DMS 273 (cell line): ENCODE data around the gene PCGF5.
"Not testable (repeated sequence)": the region's sequence is repeated elsewhere in the genome, so short reads cannot be mapped to it uniquely, and the experiment has no call there.

ENCODE experiments used
- DNase-seq: peaks from one replicate; lab custom pipeline; 2025; ENCODE audit not compliant: unreplicated experiment; lab: John Stamatoyannopoulos, UW

The PCGF5 gene

DNA sequence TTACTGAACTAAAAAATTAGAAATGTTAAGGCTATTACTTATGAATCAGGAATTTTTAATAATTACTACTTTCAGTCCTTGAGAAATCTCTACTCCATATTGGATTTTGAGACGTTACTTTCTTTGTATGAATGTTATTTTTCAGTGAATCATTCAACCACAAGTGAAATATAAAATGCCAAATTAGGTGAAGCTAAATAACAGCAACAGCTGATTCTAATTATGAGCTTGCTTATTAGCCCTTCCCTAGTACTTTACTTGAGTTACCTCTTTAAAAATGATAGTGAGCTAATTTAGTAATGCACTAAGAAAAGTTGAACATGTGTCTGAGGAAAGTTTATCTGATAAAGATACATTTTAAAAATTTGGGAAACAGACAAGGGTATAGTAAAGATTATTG, 51.4 kb downstream of the PCGF5 start:
- DNase-seq: no peak

- no peak for DNase-seq
Observed at GRCh38 chr10:91284486-91285090, 64.1 kb downstream of the PCGF5 start.

- DNase-seq: no peak
Observed at GRCh38 chr10:91286572-91286971, 66.1 kb downstream of the PCGF5 start.

DNA sequence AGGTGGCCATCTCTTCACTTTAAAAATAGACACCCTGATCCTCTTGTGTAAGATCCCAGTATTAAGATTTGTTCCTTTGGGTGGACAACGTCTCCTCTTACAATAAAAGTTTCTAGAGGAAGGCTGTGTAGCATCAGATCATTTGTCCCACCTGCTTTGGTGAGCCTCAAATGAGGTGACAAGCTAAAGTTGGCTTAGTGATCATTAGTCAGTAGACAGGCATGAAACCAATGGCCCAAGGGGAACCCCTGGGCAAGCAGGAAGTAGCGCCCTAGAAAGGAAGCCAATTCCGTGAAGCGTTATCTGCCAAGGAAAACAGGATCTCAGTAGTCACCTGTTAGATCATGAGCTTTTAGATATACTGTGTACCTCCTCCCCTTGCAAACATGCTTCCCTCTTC, 66.8 kb downstream of the PCGF5 start:
- no peak for DNase-seq

- DNase-seq: no peak
Observed at GRCh38 chr10:91287912-91288311, 67.4 kb downstream of the PCGF5 start.

GRCh38 chr10:91289305-91289704, 68.8 kb downstream of the PCGF5 start:
- no peak for DNase-seq

- DNase-seq: no peak
Observed at GRCh38 chr10:91290607-91291006, 70.1 kb downstream of the PCGF5 start.

GRCh38 chr10:91294134-91294906, 73.9 kb downstream of the PCGF5 start:
- no peak for DNase-seq

DNA sequence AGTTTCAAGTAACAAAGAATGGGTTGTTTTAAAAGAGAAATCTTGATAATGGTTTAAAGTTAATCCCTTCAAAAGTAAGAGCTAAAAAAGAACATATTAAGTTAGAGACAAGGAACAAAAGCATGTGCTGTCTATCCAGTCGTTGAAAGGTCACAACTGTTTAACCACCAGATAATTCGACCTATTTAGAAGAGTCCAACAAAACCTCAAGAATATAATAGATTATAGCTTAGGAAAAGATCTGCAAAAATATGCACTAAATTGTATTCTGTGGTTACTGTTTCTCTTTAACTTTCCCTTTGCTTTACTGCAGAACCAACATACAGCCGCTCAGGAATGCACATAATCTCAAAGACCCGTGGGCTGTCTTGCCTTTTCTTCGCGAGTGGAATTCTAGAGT, 74.9 kb downstream of the PCGF5 start:
- DNase-seq: no peak

- DNase-seq: peak; percentile 59
Observed at GRCh38 chr10:91296471-91296870, 76.0 kb downstream of the PCGF5 start.

DNA sequence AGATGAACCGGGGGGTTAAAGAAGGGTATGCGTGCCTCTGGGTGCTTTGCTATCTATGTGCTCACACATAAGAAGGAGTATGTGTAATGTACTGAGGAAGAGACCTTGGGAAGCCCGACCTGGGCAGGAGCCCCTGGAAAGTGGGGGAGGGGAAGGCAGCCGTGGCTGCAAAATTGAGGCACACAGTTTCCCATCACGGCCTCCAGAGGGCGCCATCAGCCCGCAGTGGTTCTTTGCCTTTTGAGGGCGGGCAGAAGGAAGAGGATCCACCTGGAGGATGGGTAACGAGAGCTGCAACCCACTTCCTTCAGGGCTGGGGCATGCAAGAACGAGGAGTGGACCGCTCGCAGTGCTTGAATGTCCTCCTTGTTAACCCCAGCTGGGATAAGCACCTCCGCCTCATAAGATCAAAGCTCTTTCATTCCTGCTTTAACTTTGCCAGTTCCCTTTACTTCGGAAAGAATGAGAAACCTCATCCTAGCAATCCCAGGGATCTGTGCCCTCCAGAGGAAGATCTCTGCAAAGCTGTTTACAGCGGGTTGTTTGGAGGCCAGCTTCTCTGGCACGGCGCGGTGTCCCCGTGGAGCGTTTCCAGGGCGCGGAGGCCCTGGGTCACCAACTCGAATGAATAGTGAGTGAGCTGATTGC, 77.9 kb downstream of the PCGF5 start:
- DNase-seq: peak; percentile 86

DNA sequence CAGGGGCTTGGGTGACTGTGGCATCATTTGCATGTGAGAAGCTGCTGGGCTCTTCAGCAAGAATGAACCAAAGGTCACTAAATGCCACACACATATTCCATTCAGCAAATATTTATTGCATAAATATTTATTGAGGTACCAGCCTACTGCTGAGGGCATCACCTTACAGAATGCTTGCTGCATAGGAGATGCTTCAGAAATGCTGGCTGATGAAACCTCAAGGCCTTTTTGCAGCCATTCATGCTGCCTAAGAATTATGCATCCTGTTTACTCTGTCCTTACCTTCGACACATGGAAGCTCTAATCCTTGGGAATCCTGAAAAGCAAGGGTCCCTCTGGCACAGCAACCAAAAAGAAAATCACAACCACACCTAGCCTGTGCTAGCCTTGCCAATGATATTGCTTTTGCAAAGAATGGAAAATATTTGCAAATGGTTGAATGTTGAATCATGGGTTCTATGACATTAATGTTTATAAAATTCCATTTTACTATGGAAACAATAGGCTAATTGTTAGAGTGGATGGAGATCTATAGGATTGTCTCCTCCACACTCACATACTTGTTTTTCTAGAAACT, 79.6 kb downstream of the PCGF5 start:
- no peak for DNase-seq

- not testable (repeated sequence) for DNase-seq
Observed at GRCh38 chr10:91302946-91303345, 82.5 kb downstream of the PCGF5 start.

DNA sequence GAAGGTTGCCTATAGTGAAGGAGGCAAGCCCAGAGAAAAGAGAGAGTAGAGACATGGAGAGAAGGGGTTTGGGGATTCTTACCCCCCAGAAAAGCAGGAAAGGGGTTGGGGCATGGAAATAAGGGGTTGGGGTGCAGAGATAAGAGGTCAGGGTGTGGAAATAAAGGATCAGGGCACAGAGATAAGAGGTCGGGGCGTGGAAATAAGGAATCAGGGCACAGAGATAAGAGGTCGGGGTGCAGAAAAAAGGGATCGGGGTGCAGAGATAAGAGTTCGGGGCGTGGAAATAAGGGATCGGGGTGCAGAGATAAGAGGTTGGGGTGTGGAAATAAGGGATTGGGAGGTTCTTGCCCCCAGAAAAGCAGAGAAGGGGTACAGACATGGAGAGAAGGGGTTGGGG, 85.5 kb downstream of the PCGF5 start:
- DNase-seq: not testable (repeated sequence)

- no peak for DNase-seq
Observed at GRCh38 chr10:91307489-91307888, 87.0 kb downstream of the PCGF5 start.

DNA sequence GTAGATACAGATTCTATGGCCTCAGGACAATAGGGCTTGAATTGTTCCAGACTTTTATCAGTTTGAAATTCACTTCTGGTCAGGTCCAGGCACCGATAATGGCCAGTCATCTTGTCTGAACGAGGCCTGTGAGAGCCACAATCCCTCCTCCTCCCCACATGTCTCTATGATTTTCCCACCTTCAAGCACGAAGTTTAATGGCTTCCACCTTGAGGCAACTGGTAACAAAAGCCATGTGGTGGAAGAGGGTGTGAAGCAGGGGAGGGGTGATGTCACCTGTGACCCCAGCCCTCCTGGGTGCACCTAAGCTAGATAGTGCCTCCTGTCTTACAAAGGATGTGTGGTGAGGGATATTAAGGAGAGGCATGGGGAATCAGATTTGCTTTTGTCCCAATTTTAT, 89.2 kb downstream of the PCGF5 start:
- no peak for DNase-seq

- DNase-seq: no peak
Observed at GRCh38 chr10:91311601-91312381, 91.3 kb downstream of the PCGF5 start.

DNA sequence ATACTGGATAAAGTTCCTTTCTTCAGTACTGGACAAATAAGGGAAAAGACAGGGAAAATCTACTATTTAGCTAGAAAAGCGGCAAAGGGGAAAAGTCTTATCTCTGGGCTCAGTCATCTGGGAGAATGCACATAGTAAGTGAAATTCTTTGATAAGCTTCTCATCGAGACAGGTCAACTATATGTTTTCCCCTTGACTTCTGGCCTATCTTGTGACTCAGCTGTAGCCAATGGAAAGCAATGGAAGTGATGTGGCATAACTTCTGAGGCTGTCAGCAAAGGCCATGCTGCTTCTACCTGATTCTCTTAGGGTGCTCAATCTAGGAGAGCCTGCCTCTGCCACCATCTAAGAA, 91.9 kb downstream of the PCGF5 start:
- DNase-seq: no peak

DNA sequence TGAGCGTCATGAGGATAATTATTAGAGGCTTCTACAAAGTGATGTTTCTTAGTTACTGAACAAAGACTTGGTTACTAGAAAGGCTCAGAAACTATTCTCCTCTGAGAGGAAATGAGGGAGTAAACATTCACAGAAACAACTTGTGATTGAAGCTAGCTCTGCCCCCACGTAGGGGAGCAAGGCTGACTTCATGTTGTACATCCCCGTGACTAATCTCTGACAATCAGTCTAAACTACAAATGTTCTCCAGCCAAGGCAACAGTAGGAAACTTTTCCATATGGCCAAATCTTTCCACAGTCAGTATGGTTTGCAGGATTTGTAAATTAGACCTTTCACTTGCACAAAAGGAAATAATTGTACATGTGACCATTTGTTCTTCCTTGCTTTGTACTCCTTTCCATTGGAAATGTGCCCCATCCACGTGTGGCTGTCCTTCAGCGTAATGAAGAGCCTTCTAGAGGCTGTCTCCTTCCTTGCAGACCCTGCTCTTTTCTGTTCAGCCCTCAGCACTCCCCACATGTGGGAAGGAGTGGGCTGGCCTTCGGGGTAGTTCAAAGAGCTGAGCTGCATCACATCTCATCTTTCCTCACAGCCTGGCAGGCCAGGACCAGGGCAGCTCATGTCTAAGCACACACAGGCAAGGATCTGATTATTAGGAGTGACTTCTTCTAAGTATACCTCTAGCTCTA, 93.5 kb downstream of the PCGF5 start:
- DNase-seq: no peak

DNA sequence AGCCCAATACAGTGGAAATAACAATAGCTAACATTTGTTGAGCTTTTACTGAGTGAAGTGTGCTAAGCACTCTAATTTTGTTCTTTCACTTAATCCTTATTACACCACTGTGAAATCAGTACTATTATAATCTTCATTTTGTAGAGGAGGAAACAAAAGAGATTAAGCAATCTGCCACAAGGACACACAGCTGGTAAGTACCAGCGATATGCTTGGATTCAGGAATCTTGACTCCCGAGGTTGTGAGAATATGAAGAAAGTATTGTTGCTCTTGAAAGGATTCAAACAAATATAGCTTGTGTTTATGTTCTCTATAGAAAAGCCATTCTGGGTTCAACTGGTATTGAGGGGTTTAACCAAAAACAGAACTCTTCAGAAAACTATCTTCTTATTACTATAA, 96.0 kb downstream of the PCGF5 start:
- no peak for DNase-seq

DNA sequence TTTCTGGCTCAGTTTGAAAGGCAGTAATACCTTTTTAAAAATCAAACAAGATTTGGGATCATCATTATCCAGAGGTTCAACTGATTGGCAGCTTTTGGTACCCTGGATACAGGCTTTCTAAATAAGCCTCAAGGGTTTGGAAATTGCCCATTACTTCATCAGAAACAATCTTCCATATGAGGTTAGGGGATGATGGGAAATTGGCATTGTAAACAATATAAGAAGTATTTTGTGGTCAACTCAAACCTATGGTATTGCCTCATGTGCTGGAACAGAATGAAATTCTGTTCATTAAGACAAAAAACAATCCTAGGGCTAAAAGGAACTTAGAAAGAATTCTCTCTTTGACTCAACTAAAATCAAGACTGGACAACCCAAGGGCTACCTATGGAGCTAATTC, 97.1 kb downstream of the PCGF5 start:
- no peak for DNase-seq
